Calu3 (cell line): ENCODE data around the gene ZNF609. TPM values are rescaled to one million over a fixed set of nuclear protein-coding genes. Genes with fewer than 3 reads are reported as not detected.

Source experiments
- BruUV-seq: library from RNA; stranded (reverse); fragments of 400-500 nt; replicated peaks from 2 replicates; lab custom pipeline; 2021; lab: Mats Ljungman, UMichigan
- CTCF ChIA-PET: fragments of 300-600 bp; sonication (Branson Sonifier 250); formaldehyde crosslinking; loops from one replicate; lab custom pipeline; 2022; ENCODE audit warnings: antibody characterized with exemption; lab: Charles Lee
- DNase-seq: peaks from one replicate; pipeline ENCODE4 v3.0.0; 2022
- H3K27ac Mint-ChIP-seq: one replicate; pipeline ENCODE4 v1.8.0; 2022; ENCODE audit warnings: mixed read lengths; ENCODE audit not compliant: unreplicated experiment
- H3K27me3 Mint-ChIP-seq: one replicate; pipeline ENCODE4 v1.8.0; 2022; ENCODE audit warnings: mixed read lengths; ENCODE audit not compliant: unreplicated experiment
- H3K36me3 Mint-ChIP-seq: one replicate; pipeline ENCODE4 v1.8.0; 2022; ENCODE audit warnings: mild to moderate bottlenecking, moderate library complexity, mixed read lengths; ENCODE audit not compliant: insufficient read depth, unreplicated experiment
- H3K4me1 Mint-ChIP-seq: one replicate; pipeline ENCODE4 v1.8.0; 2022; ENCODE audit warnings: mild to moderate bottlenecking, low read depth, mixed read lengths; ENCODE audit not compliant: unreplicated experiment
- H3K4me3 Mint-ChIP-seq: one replicate; pipeline ENCODE4 v1.8.0; 2022; ENCODE audit warnings: mild to moderate bottlenecking, low read depth, moderate library complexity, mixed read lengths; ENCODE audit not compliant: unreplicated experiment
- H3K9me3 Mint-ChIP-seq: one replicate; pipeline ENCODE4 v1.8.0; 2022; ENCODE audit warnings: low read depth, mixed read lengths; ENCODE audit not compliant: unreplicated experiment
- CTCF ChIP-seq: fragments of 200-600 bp; IDR thresholded peaks from one replicate; pipeline ENCODE4 v1.8.0; 2022; ENCODE audit warnings: antibody characterized with exemption; ENCODE audit not compliant: unreplicated experiment
- intact Hi-C: fragments of 100-400 bp; cut with micrococcal nuclease; formaldehyde crosslinking; loops from one replicate; pipeline ENCODE4 v1.10.0; 2022; ENCODE audit not compliant: unreplicated experiment
- total RNA-seq: library from RNA; stranded (reverse); gene quantifications from 2 replicates; pipeline ENCODE4 v1.2.3, GENCODE V29; 2022

ZNF609 gene
- total RNA-seq, 1 experiment from 2014 or later, result 50.6 TPM

DNA sequence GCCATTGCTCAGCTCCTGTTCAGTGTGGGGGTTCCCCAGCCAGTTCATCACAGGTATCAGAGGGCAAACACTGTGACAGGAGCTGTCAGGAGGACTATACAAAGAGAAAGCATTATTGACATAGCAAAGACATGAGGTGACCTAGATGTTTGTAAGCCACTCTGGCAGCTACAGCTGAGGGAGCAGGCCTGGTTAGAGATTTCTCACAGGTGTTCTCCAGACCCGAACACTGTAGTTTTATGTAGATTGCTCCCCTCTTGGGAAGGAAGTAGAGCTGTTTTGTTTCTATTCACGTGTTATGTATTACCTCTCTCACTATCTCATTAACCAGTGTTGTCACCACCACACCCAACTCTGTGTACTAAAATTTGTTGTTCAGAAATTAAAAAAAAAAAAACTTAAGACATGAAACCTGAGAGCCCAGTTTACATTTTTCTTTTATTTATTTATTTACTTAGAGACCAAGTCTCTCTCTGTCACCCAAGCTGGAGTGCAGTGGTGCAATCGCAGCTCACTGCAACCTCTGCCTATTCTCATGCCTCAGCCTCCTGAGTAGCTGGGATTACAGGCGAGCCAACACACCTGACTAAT lies 191.3 kb downstream of the ZNF609 start:
- peaks cover 10% of the 10 kb centered on the region for H3K4me1 Mint-ChIP-seq
- no peak for TF ChIP-seq CTCF
- H3K9me3 Mint-ChIP-seq, result no peaks in the 10 kb centered on the region
- BruUV-seq, result no TSS peak
- no peaks in the 10 kb centered on the region for H3K36me3 Mint-ChIP-seq
- CTCF ChIA-PET, result interaction anchor here (0.7 to 1.8 kb wide), 8 partner anchors 9 to 209 kb away, joined by 3 to 11 read pairs (median 4); no protein-coding TSS in a partner anchor
- intact Hi-C loops, result loop anchor here (5.0 kb wide), 1 partner anchor 224 kb away; no protein-coding TSS in a partner anchor
- DNase-seq, result no peak
- no peaks in the 10 kb centered on the region for H3K27me3 Mint-ChIP-seq
- H3K4me3 Mint-ChIP-seq, result no peak overlapping the region
- no peak overlapping the region for H3K27ac Mint-ChIP-seq

DNA sequence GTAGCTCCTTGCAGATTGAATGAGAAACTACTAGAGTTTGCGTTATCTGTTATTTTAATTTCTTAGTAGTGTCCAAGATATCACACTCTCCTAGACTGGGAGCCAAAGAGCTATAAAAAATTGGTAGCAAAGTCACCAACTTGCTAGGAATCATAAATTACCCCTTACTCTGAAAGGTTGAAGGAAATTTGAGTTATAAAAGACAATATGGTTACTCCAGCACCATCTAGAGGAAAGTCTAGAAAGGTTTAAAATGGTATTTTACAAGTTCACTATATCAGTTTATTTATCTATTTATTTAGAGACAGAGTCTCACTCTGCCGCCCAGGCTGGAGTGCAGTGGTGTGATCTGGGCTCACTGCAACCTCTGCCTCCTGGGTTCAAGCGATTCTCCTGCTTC lies 193.4 kb downstream of the ZNF609 start:
- DNase-seq, result no peak
- H3K36me3 Mint-ChIP-seq, result no peaks in the 10 kb centered on the region
- H3K27ac Mint-ChIP-seq, result no peak overlapping the region
- no peak for TF ChIP-seq CTCF
- CTCF ChIA-PET, result interaction anchor here (0.6 to 1.1 kb wide), 8 partner anchors 17 to 480 kb away, joined by 3 to 4 read pairs (median 3); no protein-coding TSS in a partner anchor
- intact Hi-C loops, result loop anchor here (5.0 kb wide), 1 partner anchor 226 kb away; no protein-coding TSS in a partner anchor
- no peak overlapping the region for H3K4me3 Mint-ChIP-seq
- BruUV-seq, result no TSS peak
- H3K27me3 Mint-ChIP-seq, result no peaks in the 10 kb centered on the region
- peaks cover 10% of the 10 kb centered on the region for H3K4me1 Mint-ChIP-seq
- no peaks in the 10 kb centered on the region for H3K9me3 Mint-ChIP-seq

GRCh38 chr15:64656508-64656907 lies 196.1 kb downstream of the ZNF609 start:
- CTCF ChIA-PET, result interaction anchor here (0.5 to 0.6 kb wide), 2 partner anchors 133 to 231 kb away, joined by 4 to 7 read pairs; no protein-coding TSS in a partner anchor
- intact Hi-C loops, result no loop called here
- TF ChIP-seq CTCF, result no peak

GRCh38 chr15:64665179-64665578 lies 204.8 kb downstream of the ZNF609 start:
- Mint-ChIP-seq H3K9me3 (no peaks in the 10 kb centered on the region), H3K36me3 (peaks cover 8% of the 10 kb centered on the region), H3K4me3 (no peak overlapping the region), H3K27ac (no peak overlapping the region), H3K27me3 (no peaks in the 10 kb centered on the region), H3K4me1 (peaks cover 14% of the 10 kb centered on the region)
- no peak for DNase-seq
- intact Hi-C loops, result no loop called here
- no TSS peak for BruUV-seq
- CTCF ChIA-PET, result interaction anchor here (0.7 to 1.7 kb wide), 7 partner anchors 10 to 198 kb away, joined by 3 to 9 read pairs (median 4); no protein-coding TSS in a partner anchor
- no peak for TF ChIP-seq CTCF

More at GRCh38 chr15:64656508-64656907, 196.1 kb downstream of the ZNF609 start:
- no peaks in the 10 kb centered on the region for H3K27me3 Mint-ChIP-seq
- peaks cover 4% of the 10 kb centered on the region for H3K4me1 Mint-ChIP-seq
- H3K36me3 Mint-ChIP-seq, result peaks cover 8% of the 10 kb centered on the region
- H3K4me3 Mint-ChIP-seq, result no peak overlapping the region
- no peak for DNase-seq
- BruUV-seq, result no TSS peak
- no peaks in the 10 kb centered on the region for H3K9me3 Mint-ChIP-seq
- H3K27ac Mint-ChIP-seq, result no peak overlapping the region
